ENCODE results near the gene CFTR.

DNA sequence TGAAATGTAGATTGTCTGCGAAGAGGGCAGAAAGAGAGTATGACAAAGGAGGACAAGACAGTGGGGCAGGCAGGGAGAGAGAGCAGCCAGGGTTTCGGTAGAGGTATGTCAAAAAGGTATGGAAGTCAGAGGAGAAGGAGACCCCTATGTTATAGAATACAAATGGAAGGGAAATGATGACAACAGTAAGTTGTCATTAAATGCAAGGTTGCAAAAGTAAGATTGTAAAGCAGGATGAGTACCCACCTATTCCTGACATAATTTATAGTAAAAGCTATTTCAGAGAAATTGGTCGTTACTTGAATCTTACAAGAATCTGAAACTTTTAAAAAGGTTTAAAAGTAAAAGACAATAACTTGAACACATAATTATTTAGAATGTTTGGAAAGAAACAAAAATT, 126.3 kb downstream of the CFTR start:
- TF ChIP-seq, protein P1, sequence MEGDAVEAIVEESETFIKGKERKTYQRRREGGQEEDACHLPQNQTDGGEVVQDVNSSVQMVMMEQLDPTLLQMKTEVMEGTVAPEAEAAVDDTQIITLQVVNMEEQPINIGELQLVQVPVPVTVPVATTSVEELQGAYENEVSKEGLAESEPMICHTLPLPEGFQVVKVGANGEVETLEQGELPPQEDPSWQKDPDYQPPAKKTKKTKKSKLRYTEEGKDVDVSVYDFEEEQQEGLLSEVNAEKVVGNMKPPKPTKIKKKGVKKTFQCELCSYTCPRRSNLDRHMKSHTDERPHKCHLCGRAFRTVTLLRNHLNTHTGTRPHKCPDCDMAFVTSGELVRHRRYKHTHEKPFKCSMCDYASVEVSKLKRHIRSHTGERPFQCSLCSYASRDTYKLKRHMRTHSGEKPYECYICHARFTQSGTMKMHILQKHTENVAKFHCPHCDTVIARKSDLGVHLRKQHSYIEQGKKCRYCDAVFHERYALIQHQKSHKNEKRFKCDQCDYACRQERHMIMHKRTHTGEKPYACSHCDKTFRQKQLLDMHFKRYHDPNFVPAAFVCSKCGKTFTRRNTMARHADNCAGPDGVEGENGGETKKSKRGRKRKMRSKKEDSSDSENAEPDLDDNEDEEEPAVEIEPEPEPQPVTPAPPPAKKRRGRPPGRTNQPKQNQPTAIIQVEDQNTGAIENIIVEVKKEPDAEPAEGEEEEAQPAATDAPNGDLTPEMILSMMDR (IDR thresholded peaks at IDR 0.05; ENCODE audit: insufficient read depth, low read length, poor library complexity, severe bottlenecking): no peak
- no peak for TF ChIP-seq EZH2phosphoT487 (conservative IDR thresholded peaks at IDR 0.05; ENCODE audit: low read length)
